GM18870 (cell line): ENCODE data around the gene TMEM200C.

Source experiments
- ATAC-seq: cut with Tn5 transposase; IDR thresholded peaks from one replicate; pipeline ENCODE4 v1.9.1; 2021; ENCODE audit warnings: moderate library complexity; ENCODE audit not compliant: unreplicated experiment

The TMEM200C gene

GRCh38 chr18:5839102-5839501 lies 56.2 kb downstream of the TMEM200C start:
- no peak for ATAC-seq
